SK-N-MC (cell line): ENCODE results near the gene ABR.

ENCODE experiments used
- EZH2 ChIP-seq: fragments of 200-600 bp; sonication (generic); IDR thresholded peaks from one replicate; pipeline ENCODE4 v1.6.1; 2017; ENCODE audit warnings: antibody characterized with exemption
- FOXP2 ChIP-seq: optimal IDR thresholded peaks from 2 replicates; pipeline ENCODE3; 2011; ENCODE audit warnings: mild to moderate bottlenecking, moderate library complexity; ENCODE audit not compliant: insufficient read depth; ENCODE audit errors: extremely low read length, control extremely low read depth
- POLR2AphosphoS5 ChIP-seq: IDR thresholded peaks from 2 replicates; pipeline ENCODE4 v1.6.1; 2012; ENCODE audit warnings: mild to moderate bottlenecking, low read depth, low read length, borderline replicate concordance

- TF ChIP-seq POLR2AphosphoS5 (no peak), EZH2 (no peak), FOXP2 (no peak)
Observed at GRCh38 chr17:1039123-1039507, 140.7 kb downstream of the ABR start.
